ENCODE data around the gene BBS7.

DNA sequence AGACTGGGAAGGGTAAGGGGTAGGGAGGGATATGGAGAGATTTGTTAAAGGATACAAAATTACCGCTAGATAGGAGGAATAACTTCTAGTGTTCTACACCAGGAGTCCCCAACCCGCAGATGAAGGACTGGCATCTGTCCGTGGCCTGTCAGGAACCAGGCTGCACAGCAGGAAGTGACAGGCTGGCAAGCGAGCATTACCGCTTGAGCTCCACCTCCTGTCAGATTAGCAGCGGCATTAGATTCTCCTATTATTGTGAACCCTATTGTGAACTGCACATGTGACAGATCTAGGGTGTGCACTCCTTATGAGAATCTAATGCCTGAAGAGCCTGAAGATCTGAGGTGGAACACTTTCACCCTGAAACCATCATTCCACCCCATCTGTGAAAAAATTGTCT lies 27.9 kb upstream of the BBS7 start:
- TF ChIP-seq POLR2AphosphoS5 (IDR thresholded peaks at IDR 0.05) (no peak), REST (IDR thresholded peaks at IDR 0.05; ENCODE audit: borderline replicate concordance) (no peak), RAD21 (conservative IDR thresholded peaks at IDR 0.05) (no peak), TAF1 (IDR thresholded peaks at IDR 0.05; ENCODE audit: low read depth) (no peak), MXI1 (conservative IDR thresholded peaks at IDR 0.05; ENCODE audit: poor library complexity, severe bottlenecking) (no peak)
- TF ChIP-seq, protein P1, sequence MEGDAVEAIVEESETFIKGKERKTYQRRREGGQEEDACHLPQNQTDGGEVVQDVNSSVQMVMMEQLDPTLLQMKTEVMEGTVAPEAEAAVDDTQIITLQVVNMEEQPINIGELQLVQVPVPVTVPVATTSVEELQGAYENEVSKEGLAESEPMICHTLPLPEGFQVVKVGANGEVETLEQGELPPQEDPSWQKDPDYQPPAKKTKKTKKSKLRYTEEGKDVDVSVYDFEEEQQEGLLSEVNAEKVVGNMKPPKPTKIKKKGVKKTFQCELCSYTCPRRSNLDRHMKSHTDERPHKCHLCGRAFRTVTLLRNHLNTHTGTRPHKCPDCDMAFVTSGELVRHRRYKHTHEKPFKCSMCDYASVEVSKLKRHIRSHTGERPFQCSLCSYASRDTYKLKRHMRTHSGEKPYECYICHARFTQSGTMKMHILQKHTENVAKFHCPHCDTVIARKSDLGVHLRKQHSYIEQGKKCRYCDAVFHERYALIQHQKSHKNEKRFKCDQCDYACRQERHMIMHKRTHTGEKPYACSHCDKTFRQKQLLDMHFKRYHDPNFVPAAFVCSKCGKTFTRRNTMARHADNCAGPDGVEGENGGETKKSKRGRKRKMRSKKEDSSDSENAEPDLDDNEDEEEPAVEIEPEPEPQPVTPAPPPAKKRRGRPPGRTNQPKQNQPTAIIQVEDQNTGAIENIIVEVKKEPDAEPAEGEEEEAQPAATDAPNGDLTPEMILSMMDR (IDR thresholded peaks at IDR 0.05; ENCODE audit: poor library complexity, severe bottlenecking) = no peak

Measured in neural cell (in vitro differentiated cells).